T-helper 9 cell (primary cell): ENCODE results near the gene NFATC1.
"Not testable (repeated sequence)": the region's sequence is repeated elsewhere in the genome, so short reads cannot be mapped to it uniquely, and the experiment has no call there.

ENCODE experiments used
- DNase-seq: peaks from one replicate; pipeline ENCODE4 v3.0.0-alpha.2; 2020

Gene NFATC1

DNA sequence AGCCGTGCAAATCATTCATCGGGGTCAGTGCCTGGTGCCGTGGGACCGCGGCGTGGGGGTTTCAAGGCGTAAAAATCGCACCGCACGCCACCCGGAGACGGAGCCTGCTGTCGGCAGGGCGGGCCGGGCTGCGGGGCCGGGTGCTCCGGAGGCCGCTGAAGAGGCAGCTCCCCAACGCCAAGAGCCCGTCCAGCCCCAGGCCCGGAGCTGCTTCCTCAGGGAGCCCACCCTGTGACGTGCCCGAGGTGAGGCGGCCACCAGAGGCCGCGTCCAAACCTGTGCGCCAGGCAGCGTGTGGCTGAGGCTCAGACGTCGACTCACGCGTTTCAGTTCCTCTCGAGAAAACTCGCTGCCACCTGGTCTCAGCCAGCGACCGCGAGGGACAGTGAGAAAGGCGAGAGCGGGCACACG, 98.1 kb downstream of the NFATC1 start:
- no peak for DNase-seq

- no peak for DNase-seq
Measured at GRCh38 chr18:79494936-79495335, 99.2 kb downstream of the NFATC1 start.

GRCh38 chr18:79495591-79496071, 99.9 kb downstream of the NFATC1 start:
- DNase-seq = no peak

GRCh38 chr18:79496237-79496977, 100.7 kb downstream of the NFATC1 start:
- no peak for DNase-seq

- DNase-seq = no peak
Measured at GRCh38 chr18:79496978-79497637, 101.4 kb downstream of the NFATC1 start.

GRCh38 chr18:79497638-79498081, 101.9 kb downstream of the NFATC1 start:
- DNase-seq = no peak

GRCh38 chr18:79498662-79499061, 102.9 kb downstream of the NFATC1 start:
- no peak for DNase-seq

GRCh38 chr18:79501006-79501405, 105.3 kb downstream of the NFATC1 start:
- DNase-seq = no peak

DNA sequence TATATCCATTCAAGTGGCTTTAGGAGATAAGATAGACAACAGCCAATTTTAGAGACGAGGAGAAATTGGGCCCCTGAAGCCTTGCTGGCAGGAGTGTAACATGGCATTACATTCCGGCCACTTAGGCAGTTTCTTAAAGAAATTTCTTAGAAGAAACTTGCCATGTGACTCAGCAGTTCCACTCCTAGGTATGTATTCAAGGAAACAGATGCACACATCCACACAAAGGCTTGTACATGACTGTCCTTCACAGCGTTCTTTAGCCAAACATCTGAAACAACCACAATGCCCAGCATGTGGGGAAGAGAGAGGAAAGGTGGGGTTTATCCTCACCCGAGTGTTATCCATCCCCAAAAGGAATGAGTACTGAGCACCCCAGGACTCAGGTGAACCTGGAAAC, 107.1 kb downstream of the NFATC1 start:
- no peak for DNase-seq

DNA sequence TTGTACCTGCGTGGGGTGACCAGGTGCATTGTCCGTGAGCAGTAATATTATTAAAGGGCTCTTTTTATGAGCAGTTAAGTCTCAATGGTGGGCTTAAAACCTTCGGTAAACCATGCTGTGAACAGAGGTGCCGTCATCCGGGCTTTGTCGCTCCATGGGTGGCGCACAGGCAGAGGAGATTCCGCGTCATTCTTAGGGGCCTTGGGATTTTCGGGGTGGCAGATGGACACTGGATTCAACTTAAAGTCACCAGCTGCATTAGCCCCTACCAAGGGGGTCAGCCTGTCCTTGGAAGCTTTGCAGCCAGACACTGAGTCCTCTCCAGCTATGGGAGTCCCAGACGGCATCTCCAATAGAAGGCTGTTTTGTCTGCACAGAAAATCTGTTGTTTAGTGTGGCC, 107.7 kb downstream of the NFATC1 start:
- DNase-seq = no peak

DNA sequence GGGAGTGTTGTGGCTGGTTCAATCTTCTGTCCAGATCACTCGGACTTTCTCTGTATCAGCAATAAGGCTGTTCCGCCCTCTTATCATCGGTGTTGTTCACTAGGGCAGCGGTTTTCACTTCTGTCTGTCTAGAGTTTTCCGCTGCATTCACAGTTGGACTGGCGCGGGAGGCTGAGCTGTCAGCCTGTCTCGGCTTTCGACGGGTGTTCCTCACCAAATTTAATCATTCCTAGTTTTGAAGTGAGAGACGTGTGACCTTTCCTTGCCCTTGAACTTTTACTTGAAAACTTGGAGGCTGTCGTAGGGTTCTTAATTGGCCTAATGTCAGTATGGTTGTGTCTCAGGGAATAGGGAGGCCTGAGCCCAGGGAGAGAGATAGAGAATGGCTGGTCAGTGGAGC, 108.3 kb downstream of the NFATC1 start:
- no peak for DNase-seq

DNA sequence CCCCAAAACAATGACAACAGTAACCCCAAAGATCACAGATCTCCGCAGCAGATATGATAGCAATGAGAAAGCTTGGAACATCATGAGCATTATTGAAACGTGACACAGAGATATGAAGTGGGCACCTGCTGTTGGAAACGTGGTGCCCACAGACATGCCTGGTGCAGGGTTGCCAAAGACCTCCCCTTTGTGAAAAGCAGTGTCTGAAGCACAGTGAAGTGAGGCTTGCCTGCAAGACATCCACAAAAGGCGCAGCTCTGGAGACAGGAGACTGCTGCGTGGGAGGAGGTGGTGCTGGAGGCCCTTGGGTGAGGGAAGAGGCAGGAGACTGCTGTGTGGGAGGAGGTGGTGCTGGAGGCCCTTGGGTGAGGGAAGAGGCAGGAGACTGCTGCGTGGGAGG, 108.8 kb downstream of the NFATC1 start:
- not testable (repeated sequence) for DNase-seq

GRCh38 chr18:79505465-79505864, 109.7 kb downstream of the NFATC1 start:
- DNase-seq = not testable (repeated sequence)

DNA sequence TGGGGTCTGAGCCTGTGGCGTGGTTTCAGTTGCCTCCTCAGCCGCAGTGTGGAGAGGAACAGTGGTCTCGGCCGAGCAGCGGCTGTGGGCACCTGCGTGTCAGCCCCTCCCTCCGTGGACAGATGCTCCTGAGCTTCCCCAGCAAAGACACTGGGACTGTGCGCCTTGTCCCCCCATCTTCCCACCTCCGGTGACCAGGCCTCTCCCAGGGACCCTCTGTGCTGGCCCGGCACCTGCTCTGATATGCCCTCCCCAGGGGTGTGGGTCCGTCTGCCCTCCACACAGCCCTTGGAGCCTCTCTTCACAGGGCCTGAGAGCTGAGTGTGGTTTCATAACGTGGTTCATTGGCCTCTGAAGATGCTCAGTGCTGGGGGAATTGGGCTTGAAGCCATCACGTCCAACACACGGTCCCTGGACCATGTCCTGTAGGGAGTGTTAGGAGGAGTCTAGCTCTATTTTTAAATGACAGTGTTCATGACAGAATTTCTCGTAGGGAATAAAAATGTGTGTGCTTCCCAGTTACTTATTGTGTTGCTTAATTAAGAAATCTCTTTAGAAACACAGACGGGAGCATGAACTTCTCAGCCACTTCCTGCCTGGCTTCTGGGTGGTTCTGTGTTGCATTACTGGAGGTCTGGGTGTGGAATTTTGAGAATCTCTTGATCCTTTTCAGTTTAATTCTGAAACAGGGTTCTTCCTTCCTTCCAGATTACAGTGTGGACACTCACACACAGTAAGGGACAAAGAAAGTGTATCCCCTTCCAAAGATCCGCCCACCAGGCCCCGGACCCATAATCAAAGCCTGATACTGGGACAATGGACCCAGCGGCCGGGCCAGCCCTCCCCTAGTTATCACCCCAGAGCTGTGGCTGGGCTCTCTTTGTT, 110.7 kb downstream of the NFATC1 start:
- DNase-seq = no peak

GRCh38 chr18:79507076-79507545, 111.4 kb downstream of the NFATC1 start:
- DNase-seq = no peak

GRCh38 chr18:79507546-79508480, 112.1 kb downstream of the NFATC1 start:
- no peak for DNase-seq

DNA sequence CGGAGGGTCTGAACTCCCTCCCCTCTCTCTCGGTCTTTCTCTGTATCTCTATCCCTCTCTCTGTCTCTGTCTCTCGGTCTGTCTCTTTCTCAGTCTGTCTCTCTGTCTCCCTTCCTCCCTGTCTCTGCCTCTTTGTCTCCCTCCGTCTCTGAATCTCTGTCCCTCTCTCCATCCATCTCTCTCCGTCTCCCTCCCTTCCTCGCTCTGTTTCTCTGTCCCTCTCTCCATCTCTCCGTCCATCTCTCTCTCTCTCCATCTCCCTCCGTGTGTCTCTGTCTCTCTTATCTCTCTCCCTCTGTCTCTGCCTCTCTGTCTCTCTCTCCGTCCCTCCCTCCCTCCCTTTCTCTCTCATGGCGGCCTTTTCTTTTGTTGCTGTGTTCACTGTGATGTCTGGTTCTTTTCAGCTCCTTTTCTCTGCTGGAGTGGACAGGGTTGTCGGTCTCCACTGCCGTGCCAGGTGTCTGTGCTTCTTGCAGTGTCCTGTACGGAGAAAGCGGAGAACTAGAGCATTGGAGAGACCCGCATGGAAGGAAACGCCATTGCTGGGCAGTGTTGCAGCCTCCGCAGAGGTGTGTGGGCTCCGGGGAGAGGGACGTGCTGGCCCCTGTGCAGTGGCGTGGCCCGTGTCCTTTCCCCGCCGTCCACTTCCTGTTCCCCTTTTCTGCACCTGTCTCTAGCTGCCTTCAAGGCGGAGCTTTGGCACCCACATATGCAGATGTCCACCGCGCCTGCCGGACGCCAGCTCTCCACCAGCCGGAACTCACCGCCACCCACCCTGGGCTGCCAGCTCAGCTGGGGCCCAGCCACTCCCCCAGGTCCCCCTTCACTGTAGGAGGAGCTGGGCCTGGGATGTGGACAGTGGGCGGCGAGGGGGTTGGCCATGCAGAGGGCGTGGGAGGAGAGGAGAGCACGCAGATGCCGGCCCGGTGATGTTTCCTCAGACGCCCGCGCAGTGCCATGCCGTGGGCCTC, 113.1 kb downstream of the NFATC1 start:
- no peak for DNase-seq

DNA sequence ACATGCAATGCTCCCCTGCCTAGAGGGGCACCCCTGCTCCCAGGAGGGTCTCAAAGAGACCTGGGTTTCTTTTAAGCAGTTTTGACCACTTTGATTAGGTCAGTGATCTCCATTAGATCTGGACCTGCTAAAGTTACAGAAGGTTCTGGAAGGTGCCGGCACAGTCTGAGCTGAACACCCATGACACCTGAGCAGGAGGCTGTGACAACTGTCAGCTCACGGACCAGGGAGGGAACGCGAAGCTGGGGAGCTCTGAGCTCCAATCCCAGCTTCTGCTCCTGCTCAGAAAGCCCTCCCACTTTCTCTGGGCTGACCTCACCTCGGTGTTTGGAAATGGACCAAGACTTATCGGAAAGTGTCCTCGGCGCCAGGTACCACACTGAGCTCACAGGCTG, 113.8 kb downstream of the NFATC1 start:
- no peak for DNase-seq

- no peak for DNase-seq
Measured at GRCh38 chr18:79510046-79510685, 114.4 kb downstream of the NFATC1 start.

DNA sequence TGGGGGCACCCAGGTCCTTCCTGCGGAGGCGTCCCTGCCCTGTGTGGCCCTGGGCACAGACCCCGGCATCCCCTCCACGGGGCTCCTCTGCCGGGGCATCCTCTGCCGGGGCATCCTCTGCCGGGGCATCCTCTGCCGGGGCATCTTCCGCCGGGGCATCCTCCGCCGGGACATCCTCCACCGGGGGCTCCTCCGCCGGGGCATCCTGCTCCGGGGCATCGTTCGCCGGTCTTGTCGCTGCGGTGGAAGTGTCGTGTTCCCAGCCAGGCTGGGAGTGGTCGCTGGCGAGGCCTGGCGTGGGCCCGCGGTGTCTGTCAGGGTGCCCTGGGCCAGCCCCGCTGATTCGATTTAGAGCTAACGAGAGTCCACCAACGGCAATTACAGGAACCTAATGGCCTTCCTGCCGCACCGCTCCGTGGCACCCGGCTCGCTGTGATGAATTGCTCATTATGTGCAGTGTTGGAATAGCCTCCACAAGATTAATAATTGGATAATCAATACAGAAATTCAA, 115.1 kb downstream of the NFATC1 start:
- no peak for DNase-seq
